ENCODE results near the gene TMEM130. TPM values are rescaled to one million over a fixed set of nuclear protein-coding genes. Genes with fewer than 3 reads are reported as not detected.

TMEM130 gene
- total RNA-seq, 1 donor from 2014 or later, result 2.9 TPM

DNA sequence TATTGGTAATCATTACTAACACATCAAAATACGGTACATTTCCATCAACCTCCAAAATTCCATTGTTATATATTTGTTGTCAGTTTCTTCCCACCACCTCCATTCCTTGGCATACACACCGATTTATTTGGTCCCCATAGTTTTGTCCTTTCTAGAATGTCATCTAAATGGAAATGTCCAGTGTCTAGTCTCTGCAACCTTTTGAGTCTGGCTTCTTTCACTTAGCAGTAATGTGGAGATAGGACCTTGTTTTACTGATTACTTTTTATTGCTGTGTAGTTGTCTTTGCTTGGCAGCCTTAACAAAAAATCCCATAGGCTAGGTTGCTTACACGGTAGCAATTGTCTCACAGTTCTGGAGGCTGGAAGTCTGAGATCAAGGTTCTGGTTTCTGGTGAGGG is 31.0 kb upstream of the TMEM130 start:
- intact Hi-C loops (cut with DNase I), result no loop called here
- H3K9me3 ChIP-seq, result no peaks in the 10 kb centered on the region
- no peak for DNase-seq
- H3K4me1 ChIP-seq, result no peaks in the 10 kb centered on the region
- H3K27ac ChIP-seq, result no peak overlapping the region
- no peak for ATAC-seq
- no peaks in the 10 kb centered on the region for H3K27me3 ChIP-seq (ENCODE audit: low read depth)
- H3K36me3 ChIP-seq, result peaks cover 99% of the 10 kb centered on the region
- TF ChIP-seq, protein P1, sequence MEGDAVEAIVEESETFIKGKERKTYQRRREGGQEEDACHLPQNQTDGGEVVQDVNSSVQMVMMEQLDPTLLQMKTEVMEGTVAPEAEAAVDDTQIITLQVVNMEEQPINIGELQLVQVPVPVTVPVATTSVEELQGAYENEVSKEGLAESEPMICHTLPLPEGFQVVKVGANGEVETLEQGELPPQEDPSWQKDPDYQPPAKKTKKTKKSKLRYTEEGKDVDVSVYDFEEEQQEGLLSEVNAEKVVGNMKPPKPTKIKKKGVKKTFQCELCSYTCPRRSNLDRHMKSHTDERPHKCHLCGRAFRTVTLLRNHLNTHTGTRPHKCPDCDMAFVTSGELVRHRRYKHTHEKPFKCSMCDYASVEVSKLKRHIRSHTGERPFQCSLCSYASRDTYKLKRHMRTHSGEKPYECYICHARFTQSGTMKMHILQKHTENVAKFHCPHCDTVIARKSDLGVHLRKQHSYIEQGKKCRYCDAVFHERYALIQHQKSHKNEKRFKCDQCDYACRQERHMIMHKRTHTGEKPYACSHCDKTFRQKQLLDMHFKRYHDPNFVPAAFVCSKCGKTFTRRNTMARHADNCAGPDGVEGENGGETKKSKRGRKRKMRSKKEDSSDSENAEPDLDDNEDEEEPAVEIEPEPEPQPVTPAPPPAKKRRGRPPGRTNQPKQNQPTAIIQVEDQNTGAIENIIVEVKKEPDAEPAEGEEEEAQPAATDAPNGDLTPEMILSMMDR (IDR thresholded peaks at IDR 0.05), result no peak
- no peak overlapping the region for H3K4me3 ChIP-seq

- Histone ChIP-seq H3K4me3 (no peak overlapping the region), H3K27ac (no peak overlapping the region), H3K27me3 (ENCODE audit: low read depth) (no peaks in the 10 kb centered on the region), H3K4me1 (no peaks in the 10 kb centered on the region), H3K9me3 (no peaks in the 10 kb centered on the region), H3K36me3 (peaks cover 99% of the 10 kb centered on the region)
- DNase-seq (no peak), ATAC-seq (no peak)
- TF ChIP-seq, protein P1 (IDR thresholded peaks at IDR 0.05), result no peak
- intact Hi-C loops (cut with DNase I), result no loop called here
These were observed 30.0 kb upstream of the TMEM130 start for GRCh38 chr7:98899816-98900215.

GRCh38 chr7:98892609-98893008 is 22.8 kb upstream of the TMEM130 start:
- no peak overlapping the region for H3K4me3 ChIP-seq
- no peak for ATAC-seq
- no peak for DNase-seq
- H3K27ac ChIP-seq, result no peak overlapping the region
- no peaks in the 10 kb centered on the region for H3K4me1 ChIP-seq
- no peaks in the 10 kb centered on the region for H3K9me3 ChIP-seq
- TF ChIP-seq, protein P1 (IDR thresholded peaks at IDR 0.05), result no peak
- intact Hi-C loops (cut with DNase I), result no loop called here
- H3K27me3 ChIP-seq (ENCODE audit: low read depth), result no peaks in the 10 kb centered on the region
- H3K36me3 ChIP-seq, result peaks cover 97% of the 10 kb centered on the region

DNA sequence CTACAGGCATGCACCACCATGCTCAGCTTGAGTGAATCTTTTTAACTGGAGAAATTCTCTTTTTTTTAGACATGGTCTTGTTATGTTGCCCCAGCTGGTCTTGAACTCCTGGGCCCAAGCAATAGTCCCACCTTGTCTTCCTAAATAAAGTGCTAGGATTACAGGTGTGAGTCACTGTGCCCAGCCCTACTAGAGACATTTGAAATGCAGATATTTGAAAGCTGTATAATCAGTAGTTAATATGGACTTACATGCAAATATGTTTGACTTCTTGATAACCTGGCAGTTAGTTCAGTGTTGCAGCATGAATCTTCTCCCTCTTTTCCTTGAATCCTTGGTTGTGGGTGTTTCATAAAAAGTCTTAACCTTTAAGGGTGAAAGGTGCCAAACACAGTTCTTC is 17.2 kb upstream of the TMEM130 start:
- Histone ChIP-seq H3K4me1 (no peaks in the 10 kb centered on the region), H3K27me3 (ENCODE audit: low read depth) (no peaks in the 10 kb centered on the region), H3K9me3 (no peaks in the 10 kb centered on the region), H3K4me3 (no peak overlapping the region), H3K36me3 (peaks cover 94% of the 10 kb centered on the region), H3K27ac (no peak overlapping the region)
- DNase-seq (no peak), ATAC-seq (no peak)
- intact Hi-C loops (cut with DNase I), result no loop called here
- TF ChIP-seq, protein P1 (IDR thresholded peaks at IDR 0.05), result no peak

DNA sequence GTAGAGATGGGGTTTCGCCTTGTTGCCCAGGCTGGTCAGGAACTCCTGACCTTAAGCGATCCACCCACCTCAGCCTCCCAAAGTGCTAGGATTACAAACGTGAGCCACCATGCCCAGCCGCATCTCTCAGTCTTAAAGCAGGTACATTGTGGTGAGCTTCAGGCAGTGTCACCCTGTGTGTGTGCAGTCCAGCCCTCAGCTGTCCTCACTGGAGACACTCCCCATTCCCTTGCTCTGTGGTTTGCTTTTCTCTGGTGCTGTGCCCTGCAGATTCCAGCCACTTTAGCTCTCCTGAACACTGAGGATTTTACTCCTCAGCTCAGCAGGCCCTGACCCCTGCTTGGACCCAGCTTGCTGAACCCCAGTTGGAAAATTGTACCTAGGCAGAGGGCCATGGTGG is 14.6 kb upstream of the TMEM130 start:
- Histone ChIP-seq H3K36me3 (peaks cover 79% of the 10 kb centered on the region), H3K4me3 (no peak overlapping the region), H3K4me1 (peaks cover 12% of the 10 kb centered on the region), H3K27me3 (ENCODE audit: low read depth) (no peaks in the 10 kb centered on the region), H3K27ac (no peak overlapping the region), H3K9me3 (no peaks in the 10 kb centered on the region)
- no peak for ATAC-seq
- TF ChIP-seq, protein P1 (IDR thresholded peaks at IDR 0.05), result no peak
- intact Hi-C loops (cut with DNase I), result no loop called here
- no peak for DNase-seq
